GM19467 (cell line): Measurements from ENCODE around the gene NDUFA8.
"Not testable (repeated sequence)": the region's sequence is repeated elsewhere in the genome, so short reads cannot be mapped to it uniquely, and the experiment has no call there.

Source experiments
- ATAC-seq: cut with Tn5 transposase; IDR thresholded peaks from one replicate; pipeline ENCODE4 v1.9.1; 2021; ENCODE audit warnings: mild to moderate bottlenecking, moderate library complexity; ENCODE audit not compliant: unreplicated experiment

Gene NDUFA8

DNA sequence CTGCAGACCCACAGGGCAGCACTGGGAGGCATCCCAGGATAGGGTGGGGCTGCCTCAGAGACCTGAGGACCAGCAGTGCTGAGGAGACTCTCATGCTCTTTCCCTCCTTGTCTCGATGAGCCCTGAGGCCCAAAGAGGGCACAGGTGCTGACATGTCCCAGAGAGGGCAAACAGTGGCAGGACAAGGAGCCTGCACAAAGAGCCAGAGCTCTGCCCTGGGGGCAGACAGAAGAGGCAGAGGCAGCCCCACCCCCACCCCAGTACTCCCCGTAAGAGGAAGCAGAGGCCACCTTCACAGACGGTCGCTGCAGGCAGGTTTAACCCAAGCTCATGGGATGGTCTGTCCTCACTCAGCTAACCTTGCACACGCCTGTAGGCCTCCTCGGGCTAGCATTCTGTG is 37.1 kb downstream of the NDUFA8 start:
- ATAC-seq = no peak

DNA sequence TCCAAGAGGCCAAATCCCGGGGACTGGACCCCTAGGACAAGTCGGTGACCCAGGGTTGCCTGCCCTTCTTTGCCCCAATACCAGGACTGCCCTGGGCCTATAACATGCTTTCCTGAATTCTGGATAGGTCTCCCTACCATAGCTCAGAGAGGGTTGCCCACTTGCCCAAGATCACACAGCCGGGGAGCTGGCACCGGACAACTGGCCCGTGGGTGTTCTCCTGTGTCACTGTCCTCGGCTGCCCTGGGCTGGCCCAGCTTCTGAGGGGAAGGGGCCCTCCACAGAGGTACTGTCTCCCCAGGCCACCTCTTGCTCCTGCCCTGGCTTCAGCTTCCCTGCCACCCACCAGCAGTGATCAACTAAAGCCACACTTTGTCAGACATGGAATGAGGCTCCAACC is 37.6 kb downstream of the NDUFA8 start:
- no peak for ATAC-seq

DNA sequence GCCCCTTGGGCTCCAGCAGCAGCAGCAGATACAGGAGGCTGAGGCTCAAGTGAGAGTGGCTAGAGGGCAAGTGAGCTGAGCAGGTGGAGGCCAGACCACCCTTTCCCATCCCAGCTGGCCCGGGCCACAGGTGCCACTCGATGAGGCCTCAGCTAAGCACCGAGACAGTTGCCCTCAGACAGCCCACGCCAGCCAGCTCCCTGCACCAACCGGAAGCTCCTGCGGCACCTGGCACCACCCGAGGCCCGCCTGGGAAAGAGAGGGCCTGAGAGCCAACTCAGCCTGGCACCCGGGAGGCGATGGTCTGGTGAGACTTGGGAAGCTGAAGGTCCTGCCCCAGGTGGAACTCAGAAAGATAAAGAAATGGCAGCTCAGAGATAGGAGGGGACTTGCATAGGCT is 38.2 kb downstream of the NDUFA8 start:
- ATAC-seq = no peak

DNA sequence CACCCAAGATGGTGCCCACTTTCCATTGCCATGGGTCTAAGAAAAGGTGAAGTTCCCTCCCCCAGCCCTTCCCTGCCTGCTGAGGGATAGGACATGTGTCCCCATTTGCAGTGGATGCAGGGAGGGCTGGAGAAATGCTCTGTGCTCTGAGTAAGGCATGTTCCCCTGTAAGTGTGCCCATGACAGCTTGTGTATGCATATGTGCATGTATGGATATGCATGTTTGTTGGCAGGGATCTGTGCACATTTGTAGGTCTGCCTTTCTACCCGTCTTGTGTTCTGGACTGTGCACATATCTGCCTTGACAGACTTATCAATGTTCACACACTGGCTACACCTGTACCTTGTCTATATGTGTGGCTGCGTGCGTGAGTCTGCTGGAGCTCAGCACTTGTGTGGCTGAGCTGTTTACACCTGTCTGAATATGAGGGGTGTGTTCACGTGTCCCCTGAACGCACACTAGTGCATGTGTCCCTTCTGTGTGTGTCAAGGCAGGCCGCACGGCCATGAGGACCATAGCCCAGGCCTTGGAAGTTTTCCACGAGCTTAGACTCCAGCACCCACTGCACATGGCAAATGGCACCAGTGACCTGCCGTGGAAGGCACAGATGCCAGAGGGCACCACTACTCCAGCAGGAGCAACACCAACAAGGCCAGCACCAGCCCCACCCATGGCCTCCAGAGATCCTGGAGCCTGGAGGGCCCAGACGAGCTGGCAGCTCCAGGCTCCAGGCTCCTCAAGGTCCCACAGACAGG is 39.1 kb downstream of the NDUFA8 start:
- no peak for ATAC-seq

DNA sequence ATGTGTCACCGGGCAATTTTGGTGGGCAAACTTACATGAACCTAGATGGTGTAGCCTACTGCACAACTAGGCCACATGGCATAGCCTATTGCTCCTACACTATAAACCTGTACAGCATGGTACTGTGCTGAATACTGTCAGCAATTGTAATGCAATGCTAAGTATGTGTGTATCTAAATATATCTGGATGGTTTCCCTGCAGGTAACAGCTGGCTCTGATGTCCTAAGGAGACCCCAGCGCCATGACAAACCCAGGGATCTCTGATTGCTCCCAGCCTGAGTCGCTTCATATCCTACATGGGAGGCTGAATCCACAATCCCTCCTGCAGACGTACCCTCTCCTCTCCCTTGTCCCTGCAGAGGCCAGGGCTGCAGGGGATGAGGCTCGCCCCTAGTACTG is 39.9 kb downstream of the NDUFA8 start:
- no peak for ATAC-seq

DNA sequence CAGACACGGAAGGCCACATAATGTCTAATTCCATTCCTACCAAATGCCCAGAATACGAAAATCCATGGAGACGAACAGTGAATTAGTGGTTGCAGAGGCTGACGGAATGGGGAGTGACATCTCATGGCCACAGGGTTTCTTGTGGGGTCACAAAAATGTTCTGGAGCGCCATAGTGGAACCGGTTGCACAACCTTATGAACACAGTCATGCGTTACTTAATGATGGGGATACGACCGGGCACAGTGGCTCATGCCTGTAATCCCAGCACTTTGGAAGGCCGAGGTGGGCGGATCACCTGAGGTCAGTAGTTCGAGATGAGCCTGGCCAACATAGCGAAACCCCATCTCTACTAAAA is 40.4 kb downstream of the NDUFA8 start:
- no peak for ATAC-seq

DNA sequence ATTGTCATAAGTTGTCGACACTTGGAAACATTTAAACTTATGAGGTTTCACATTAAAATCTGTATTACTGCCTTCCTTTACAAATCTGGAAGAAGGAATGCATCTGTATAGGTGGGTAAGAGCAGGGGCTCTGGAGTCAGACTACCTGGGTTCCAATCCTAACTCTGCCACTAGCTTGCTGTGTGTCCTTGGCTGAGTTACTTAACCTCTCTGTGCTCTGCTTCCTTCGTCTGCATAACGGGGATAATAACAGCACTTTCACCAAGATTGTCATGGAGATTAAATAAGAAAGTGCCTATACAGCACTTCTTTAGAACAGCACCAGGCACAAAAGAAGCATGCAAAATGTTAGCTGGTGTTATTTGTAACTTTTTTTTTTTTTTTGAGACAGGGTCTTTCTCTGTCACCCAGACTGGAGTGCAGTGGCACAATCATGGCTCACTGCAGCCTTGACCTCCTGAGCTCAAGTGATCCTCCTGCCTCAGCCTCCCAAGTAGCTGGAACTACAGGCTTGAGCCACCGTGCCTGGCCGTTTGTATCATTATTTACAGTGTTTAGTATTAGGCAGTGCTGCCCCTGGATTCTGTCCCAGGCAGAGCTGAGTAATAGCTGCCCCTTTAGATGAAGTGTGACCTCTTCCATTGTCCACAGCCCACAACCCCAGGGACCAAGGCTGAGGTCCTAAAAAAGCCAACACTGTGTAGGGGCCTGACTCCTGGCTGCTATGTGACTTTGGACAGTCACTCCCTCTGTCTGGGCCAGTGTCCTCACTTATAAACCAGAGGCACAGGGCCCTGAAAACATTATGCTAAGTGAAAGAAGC is 41.0 kb downstream of the NDUFA8 start:
- ATAC-seq = no peak

DNA sequence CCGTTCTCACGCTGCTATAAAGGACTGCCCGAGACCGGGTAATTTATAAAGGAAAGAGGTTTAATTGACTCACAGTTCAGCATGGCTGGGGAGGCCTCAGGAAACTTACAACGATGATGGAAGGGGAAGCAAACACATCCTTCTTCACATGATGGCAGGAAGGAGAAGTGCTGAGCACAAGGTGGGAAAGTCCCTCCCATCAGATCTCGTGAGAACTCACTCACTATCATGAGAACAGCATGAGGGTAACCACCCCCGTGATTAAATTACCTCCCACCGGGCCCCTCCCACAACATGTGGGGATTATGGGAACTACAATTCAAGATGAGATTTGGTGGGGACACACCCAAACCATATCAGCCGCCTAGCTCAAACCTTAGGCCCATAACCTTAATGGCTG is 42.3 kb downstream of the NDUFA8 start:
- ATAC-seq = not testable (repeated sequence)

DNA sequence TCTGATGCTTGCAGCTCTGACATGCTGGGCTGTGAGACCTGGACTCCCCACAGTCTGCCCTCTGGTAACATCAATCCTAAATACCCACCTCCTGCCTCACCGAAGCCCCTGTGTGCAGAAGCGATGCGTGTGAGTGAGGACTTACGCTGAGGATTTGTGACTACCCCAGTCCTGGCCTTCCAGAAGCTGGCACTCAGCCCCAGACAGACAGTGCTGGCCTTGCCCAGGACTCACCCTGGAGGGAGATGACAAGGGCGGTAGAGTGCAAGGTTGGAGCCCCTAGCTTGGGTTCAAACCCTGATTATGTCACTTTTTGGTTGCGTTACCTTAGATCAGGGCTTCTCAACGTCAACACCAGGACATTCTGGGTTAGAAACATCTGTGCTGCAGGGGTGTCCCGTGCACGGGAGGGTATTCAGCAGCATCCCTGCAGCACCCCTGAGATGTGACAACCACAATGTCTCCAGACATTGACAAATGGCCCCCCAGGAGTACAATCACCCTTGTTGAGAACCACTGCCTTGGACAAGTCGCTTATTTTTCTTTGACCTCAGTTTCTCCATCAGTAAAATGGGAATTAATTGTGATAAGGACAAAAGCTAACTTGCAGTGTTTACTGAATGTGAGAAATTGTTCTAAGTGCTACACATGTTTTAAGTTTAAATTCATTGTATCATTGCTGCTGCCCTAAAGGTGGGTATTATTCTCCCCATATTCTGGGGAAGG is 43.0 kb downstream of the NDUFA8 start:
- no peak for ATAC-seq

DNA sequence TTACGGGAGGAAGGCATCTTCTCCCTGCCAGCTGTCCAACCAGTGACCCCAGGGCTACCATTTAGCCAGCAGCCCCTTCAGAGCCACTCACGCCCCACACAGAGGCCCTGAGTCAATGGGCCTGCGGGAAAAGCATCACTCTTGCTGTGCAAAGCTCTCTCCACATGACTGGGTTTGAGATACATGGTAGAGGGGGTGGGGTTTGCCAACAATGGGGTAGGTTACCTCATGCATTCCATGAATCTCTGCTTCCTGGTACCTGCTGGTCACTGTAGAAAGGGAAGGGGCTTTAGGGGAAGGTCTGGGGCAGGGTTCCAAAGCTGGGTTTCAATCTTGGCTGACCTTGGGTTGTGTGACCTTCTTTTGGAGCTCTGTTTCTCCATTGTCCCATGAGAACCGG is 43.5 kb downstream of the NDUFA8 start:
- ATAC-seq = no peak

DNA sequence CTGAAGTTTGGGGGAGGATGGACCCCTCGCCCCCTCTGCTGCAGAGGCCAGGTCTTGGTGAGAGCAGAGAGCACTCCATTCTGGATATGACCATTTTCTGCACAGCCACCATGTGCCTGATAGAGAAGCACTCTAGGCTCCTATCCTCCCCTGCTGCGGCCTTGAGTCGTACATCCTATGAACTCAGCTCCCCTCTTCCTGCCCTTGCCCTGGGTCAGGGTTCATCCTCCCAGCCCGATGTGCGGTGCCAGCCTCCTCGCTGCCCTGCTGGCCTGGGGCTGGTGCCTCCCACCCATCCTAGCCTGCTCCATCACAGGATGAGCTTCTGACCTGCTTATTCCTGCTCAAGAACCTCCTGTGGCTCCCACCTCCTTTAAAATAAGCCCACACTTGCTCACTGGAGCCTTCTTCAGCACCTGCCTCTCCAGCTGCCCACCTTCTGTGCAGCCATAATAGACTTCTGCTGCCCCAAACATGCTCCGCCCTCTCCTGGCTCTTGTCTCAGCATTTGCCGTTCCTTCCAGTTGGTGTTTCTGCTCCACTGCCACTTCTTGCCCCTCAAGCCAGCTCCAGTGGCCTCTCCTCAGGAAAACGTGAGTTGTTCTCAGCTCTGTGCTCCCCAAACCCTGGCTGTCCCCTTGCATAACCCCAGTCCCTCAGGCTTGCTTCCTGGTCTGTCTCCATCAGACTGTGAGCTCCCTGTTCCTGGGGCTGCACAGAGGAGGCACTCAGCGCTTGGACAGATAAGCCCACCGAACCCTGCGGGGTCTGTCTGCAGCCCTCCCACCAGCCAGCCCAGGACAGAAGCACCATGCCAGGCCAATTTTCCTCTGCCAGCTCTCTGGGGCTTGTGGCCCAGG is 44.2 kb downstream of the NDUFA8 start:
- no peak for ATAC-seq

DNA sequence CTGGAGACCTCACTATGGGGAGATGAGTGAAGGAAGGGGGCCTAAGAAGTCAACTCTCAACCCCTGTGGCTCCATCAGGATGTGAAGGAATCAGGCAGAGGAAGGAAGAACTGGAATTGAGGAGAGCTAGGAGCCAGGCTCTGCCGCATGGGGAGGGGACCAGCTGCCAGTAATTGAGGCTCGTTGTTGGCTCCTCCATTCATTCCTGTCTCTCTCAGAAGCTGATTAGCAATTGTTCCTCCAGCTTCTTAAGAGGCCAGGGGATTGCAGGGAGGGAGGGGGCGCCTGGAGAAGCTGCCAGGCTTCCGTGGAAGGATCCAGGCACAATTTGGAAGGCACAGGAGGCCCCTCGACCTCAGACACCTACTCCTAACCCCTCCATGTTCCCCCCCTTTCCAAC is 46.0 kb downstream of the NDUFA8 start:
- no peak for ATAC-seq

DNA sequence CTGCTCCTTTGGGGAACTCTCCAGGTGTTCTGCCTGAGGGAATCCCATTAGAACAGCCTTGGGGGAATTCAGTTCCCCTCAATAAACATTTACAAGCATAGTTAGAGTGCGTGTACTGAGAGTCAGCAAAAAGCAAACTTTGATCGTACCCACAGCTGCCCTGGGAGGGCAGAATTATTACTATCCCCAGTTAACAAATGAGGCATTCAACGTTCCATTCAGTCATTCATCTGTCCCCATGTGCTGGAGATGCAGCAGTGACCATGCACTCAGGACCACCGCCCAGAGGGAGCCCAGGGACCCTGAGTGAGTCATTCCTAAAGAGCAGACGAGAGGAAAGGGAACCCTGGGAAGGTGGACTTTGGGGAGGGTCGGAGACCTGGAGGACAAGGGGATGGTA is 47.3 kb downstream of the NDUFA8 start:
- no peak for ATAC-seq

DNA sequence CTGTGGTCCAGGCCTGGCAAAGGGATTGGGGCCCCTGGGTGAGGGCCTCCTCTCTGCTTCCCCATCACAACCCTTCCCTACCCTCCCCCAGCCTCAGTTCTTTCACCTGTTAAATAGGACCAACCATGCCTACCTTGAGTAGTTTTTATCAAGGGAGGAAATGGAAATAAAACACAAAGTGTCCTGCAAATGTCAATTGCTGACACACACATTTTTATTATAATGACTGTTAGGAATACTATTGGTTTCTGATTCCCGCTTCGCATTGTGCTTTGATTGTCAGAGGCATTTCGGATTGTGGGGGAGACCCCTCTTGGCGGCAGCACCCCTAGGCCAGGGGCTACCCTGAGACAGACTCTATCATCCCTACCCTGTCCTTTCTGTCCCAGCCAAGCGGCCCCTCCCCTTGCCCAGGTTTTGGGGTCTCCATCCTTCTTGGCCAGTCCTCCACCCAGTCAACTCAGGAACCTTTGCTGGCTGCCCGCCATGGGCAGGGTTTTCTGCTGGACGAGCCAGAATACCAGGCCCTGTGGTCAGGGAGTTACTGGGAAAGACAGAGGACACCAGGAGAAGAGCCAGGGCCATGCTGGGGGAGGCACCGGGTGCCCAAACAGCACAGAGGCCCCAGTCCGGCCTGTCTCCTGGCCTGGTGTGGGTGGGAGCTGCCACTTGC is 48.0 kb downstream of the NDUFA8 start:
- no peak for ATAC-seq

DNA sequence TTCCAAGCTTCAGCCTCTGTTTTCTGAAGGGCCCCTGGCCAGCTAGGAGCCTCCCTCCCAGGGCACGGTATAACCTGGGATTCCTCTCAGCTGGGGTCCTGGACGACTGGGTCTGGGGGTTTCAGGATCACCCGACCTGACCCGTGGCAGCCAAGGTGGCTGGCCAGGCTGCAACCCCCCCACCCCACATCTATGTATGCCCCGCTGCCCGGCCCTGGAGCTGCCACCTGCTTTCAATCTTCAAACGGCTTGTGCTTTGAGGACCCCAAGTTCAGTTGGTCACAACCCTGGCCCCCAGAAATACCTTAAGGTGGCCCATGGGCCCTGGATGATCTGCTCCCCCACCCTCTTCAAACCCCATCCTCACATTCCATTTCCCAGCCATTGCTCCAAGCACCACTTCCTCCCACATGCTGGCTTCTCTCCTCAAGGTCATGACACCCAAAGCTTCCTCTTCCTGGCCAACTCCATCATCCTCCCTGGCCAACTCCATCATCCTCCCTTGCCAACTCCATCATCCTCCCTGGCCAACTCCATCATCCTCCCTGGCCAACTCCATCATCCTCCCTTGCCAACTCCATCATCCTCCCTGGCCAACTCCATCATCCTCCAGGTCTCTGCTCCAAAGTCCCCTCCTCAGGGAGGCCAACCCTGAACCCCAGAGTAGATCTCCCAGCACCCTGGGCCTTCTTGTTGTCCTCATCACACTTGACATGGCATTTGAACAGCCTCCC is 49.3 kb downstream of the NDUFA8 start:
- no peak for ATAC-seq

DNA sequence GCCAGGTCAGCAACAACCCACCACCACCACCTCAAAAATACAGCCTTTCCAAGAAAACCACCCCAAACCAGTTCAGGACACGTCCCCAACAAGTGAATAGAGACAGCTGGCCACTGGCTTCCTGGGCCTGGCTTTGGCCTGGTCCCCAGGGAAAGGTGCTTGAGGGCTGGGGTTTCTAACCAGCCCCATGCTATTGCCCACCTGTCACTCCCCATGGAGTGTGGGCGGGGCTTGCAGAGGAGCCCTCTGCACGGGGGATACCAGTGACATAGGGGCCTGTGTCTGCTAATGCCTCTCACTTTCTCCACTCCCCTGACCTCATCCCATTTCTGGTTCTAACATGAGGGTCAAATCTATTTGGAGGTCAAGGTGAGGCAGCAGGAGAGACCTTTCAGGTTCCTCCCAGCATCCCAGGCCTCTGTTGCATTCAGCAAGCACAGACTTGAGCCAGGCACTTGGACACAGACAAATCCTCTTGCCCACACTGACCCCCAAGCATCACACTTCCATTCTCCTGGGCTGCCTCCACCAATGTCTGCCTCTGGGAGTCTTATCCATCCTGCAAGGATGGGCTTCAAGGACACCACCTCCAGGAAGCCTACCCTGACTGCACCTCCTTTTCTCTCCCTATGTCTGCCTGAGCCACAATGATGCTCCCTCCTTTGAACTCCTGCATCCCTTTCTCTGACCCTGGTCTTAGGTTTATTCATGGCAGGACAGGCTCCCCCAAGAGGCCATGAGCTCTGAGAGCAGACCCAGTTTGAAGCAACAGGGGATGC is 50.4 kb downstream of the NDUFA8 start:
- no peak for ATAC-seq

DNA sequence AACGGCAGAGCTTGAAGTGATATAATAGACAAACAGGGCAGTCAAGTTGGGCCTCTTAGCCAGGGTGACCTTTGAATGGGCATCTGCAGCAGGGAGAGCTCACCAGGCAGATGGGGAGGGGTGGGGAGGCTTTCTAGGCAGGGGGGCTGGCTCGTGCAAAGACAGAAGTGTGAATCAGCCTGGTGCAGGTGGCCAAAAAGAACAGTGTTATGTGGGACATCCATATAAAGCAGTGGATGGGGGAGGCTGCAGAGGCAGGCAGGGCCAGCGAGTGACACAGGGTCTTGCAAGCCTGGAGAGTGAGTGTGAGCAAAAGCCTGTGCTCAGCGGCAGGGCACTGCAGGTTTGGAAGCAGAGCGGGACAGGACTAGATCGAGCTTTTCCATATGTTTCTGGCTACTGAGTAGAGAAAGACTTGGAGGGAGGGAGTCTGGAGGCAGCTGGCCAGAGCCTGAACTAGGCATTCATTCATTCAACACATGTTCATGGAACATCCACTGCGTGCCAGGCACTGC is 52.2 kb downstream of the NDUFA8 start:
- no peak for ATAC-seq

DNA sequence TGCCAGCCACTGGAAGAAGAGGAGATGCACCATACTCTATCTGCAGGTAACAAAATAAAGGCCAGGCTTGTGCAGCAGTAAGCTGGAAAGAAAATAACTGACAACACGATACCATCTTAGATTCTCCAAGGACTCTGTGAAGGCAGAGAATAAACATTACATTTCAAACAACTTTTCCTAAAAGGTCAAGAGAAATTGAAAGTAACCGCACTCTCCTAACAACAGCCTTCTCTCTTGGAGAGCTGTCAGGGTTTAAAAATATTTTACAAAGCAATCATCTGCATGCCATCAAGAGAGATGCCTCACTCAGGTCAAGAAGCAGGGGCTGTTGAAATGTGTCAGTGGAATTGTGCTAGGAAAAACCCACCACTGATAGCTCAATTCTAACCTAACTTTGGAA is 53.0 kb downstream of the NDUFA8 start:
- ATAC-seq = no peak

DNA sequence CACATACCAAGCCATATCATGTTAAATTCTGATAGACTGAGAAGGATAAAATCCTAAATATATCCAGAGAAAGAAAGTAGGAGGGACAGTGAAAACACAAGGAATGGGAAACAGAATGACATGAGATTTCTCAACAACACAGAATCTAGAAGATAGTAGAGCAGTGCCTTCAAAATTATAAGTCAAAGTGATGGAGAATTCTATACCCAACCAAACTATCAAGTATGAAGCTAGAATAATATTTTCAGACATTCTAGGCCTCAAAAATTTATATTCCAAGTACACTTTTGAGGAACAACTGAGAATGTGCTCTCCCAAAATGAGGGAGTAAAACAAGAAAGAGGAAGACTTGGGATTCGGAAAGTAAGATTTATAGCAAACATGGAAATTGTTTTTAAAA is 55.6 kb downstream of the NDUFA8 start:
- no peak for ATAC-seq
